Measurements from ENCODE around the gene PPP1R9A.

GRCh38 chr7:95110707-95111106 lies 203.3 kb downstream of the PPP1R9A start:
- TF ChIP-seq EZH2 (IDR thresholded peaks at IDR 0.05; ENCODE audit: low read length, unreplicated experiment) (no peak), CTCF (conservative IDR thresholded peaks at IDR 0.05; ENCODE audit: low read depth, low read length) (no peak), EZH2phosphoT487 (IDR thresholded peaks at IDR 0.05; ENCODE audit: borderline replicate concordance, low read length) (no peak)

Data from PC-3 (cell line).